Uterus (tissue), 2 donors: ENCODE data around the gene SMIM28.

ENCODE experiments used
- CTCF ChIP-seq, 4 experiments: fragments of 200-600 bp in 2 of 4; fragments of 450-650 bp in 2 of 4; sonication (generic) in 2 of 4; IDR thresholded peaks; one replicate each; pipeline ENCODE4 v1.5.1; 2016 to 2019; ENCODE audit warnings: antibody characterized with exemption in 4 of 4, mild to moderate bottlenecking in 2 of 4, moderate library complexity in 1 of 4
- POLR2A ChIP-seq, 2 donors: fragments of 450-650 bp; IDR thresholded peaks; one replicate each; pipeline ENCODE4 v1.6.1; 2016; ENCODE audit warnings: antibody characterized with exemption in 2 of 2, mild to moderate bottlenecking in 1 of 2, moderate library complexity in 1 of 2

GRCh38 chr6:138382498-138383265, 5.0 kb downstream of the SMIM28 start:
- no peak for TF ChIP-seq CTCF (IDR thresholded peaks at IDR 0.05)
- TF ChIP-seq POLR2A (IDR thresholded peaks at IDR 0.05) = no peak
